Colon (tissue), 2 donors: ENCODE results near the gene UBE2J1.
"Not testable (repeated sequence)": the region's sequence is repeated elsewhere in the genome, so short reads cannot be mapped to it uniquely, and the experiment has no call there.

Experiments
- FAIRE-seq: peaks from 2 replicates; lab custom pipeline; 2012; peaks lifted over from hg19 to GRCh38; lab: Jason Lieb, UNC
- donor health status: control.
- donor health status: control.

Gene UBE2J1

GRCh38 chr6:89352278-89353117 is at the start of gene UBE2J1:
UBE2J1 (minus strand) TSS chr6:89352722; CDS start chr6:89352569, 153 bp downstream.
- FAIRE-seq, result no peak

- FAIRE-seq, result no peak
These were observed 48.4 kb upstream of the UBE2J1 start for GRCh38 chr6:89400912-89401399.

GRCh38 chr6:89400050-89400449 is 47.5 kb upstream of the UBE2J1 start:
- no peak for FAIRE-seq

GRCh38 chr6:89398762-89399525 is 46.4 kb upstream of the UBE2J1 start:
- FAIRE-seq, result no peak

GRCh38 chr6:89397884-89398283 is 45.4 kb upstream of the UBE2J1 start:
- FAIRE-seq, result not testable (repeated sequence)

GRCh38 chr6:89393659-89394058 is 41.1 kb upstream of the UBE2J1 start:
- no peak for FAIRE-seq

GRCh38 chr6:89392823-89393222 is 40.3 kb upstream of the UBE2J1 start:
- no peak for FAIRE-seq

GRCh38 chr6:89388846-89389245 is 36.3 kb upstream of the UBE2J1 start:
- FAIRE-seq, result no peak

GRCh38 chr6:89387516-89388201 is 35.1 kb upstream of the UBE2J1 start:
- FAIRE-seq, result no peak

GRCh38 chr6:89386917-89387491 is 34.5 kb upstream of the UBE2J1 start:
- FAIRE-seq, result no peak

- FAIRE-seq, result no peak
These were observed 33.3 kb upstream of the UBE2J1 start for GRCh38 chr6:89385846-89386245.

GRCh38 chr6:89385156-89385667 is 32.7 kb upstream of the UBE2J1 start:
- FAIRE-seq, result no peak

GRCh38 chr6:89381031-89381430 is 28.5 kb upstream of the UBE2J1 start:
- no peak for FAIRE-seq

- FAIRE-seq, result no peak
These were observed 26.8 kb upstream of the UBE2J1 start for GRCh38 chr6:89379281-89379680.

- FAIRE-seq, result no peak
These were observed 26.1 kb upstream of the UBE2J1 start for GRCh38 chr6:89378628-89379027.

GRCh38 chr6:89375427-89376267 is 23.1 kb upstream of the UBE2J1 start:
- no peak for FAIRE-seq

- no peak for FAIRE-seq
These were observed 20.0 kb upstream of the UBE2J1 start for GRCh38 chr6:89372506-89372901.

- FAIRE-seq, result no peak
These were observed 19.5 kb upstream of the UBE2J1 start for GRCh38 chr6:89371849-89372505.

GRCh38 chr6:89368999-89369398 is 16.5 kb upstream of the UBE2J1 start:
- no peak for FAIRE-seq

- no peak for FAIRE-seq
These were observed 15.6 kb upstream of the UBE2J1 start for GRCh38 chr6:89368107-89368506.
